Glutamatergic neuron (in vitro differentiated cells): ENCODE results near the gene RGS4. TPM values are rescaled to one million over a fixed set of nuclear protein-coding genes. Genes with fewer than 3 reads are reported as not detected.
A peak's percentile ranks its signal among the peaks of the same experiment; 100 is the strongest.

Source experiments
- DNase-seq: peaks from one replicate; pipeline ENCODE4 v3.0.0; 2022
- H3K27ac Mint-ChIP-seq: one replicate; pipeline ENCODE4 v1.8.0; 2020; ENCODE audit warnings: mild to moderate bottlenecking, mixed read lengths, inconsistent platforms; ENCODE audit not compliant: unreplicated experiment
- H3K27me3 Mint-ChIP-seq: one replicate; pipeline ENCODE4 v1.8.0; 2020; ENCODE audit warnings: mild to moderate bottlenecking, moderate library complexity, mixed read lengths, inconsistent platforms; ENCODE audit not compliant: unreplicated experiment
- H3K36me3 Mint-ChIP-seq: one replicate; pipeline ENCODE4 v1.8.0; 2020; ENCODE audit warnings: mild to moderate bottlenecking, mixed read lengths, inconsistent platforms; ENCODE audit not compliant: unreplicated experiment
- H3K4me1 Mint-ChIP-seq: one replicate; pipeline ENCODE4 v1.8.0; 2020; ENCODE audit warnings: mild to moderate bottlenecking, low read depth, mixed read lengths, inconsistent platforms; ENCODE audit not compliant: unreplicated experiment
- H3K4me3 Mint-ChIP-seq: one replicate; pipeline ENCODE4 v1.8.0; 2020; ENCODE audit warnings: mild to moderate bottlenecking, mixed read lengths, inconsistent platforms; ENCODE audit not compliant: unreplicated experiment
- H3K9me3 Mint-ChIP-seq: one replicate; pipeline ENCODE4 v1.8.0; 2020; ENCODE audit warnings: mild to moderate bottlenecking, moderate library complexity, mixed read lengths, inconsistent platforms; ENCODE audit not compliant: unreplicated experiment
- CTCF ChIP-seq: fragments of 200-600 bp; sonication (generic); IDR thresholded peaks from one replicate; pipeline ENCODE4 v1.5.0; 2021; ENCODE audit not compliant: partially characterized antibody, unreplicated experiment
- long read RNA-seq: library from polyadenylated mRNA; unstranded; transcript quantifications from one replicate; pipeline ENCODE4 v2.0.0, GENCODE V29; 2020; ENCODE audit not compliant: unreplicated experiment
- total RNA-seq: library from RNA; stranded (reverse); fragmentation: NEBNext Ultra II Directional; extraction: Animal tissue kit (Norgen Biotek cat#: 25700); gene quantifications from one replicate; pipeline ENCODE4 v1.2.1, GENCODE V29; 2021; ENCODE audit not compliant: unreplicated experiment

RGS4 gene
- total RNA-seq: 31.6 TPM
- long read RNA-seq, transcript RGS4-203 (5 exons, 3,200 nt): major isoform, 7 of 7 reads
- long read RNA-seq, partial matches to known transcripts: 0 of 7 reads
- long read RNA-seq, other reads (novel, unspliced or antisense): 0 of 7 reads

- H3K27ac Mint-ChIP-seq: peak within 1 kb of the TSS; percentile 56
- H3K9me3 Mint-ChIP-seq: no peaks in the 10 kb centered on the region
- no peaks in the 10 kb centered on the region for H3K27me3 Mint-ChIP-seq
- H3K4me1 Mint-ChIP-seq: peaks cover 14% of the 10 kb centered on the region
- H3K4me3 Mint-ChIP-seq: peak within 1 kb of the TSS; percentile 72
- peak; percentile 57 for TF ChIP-seq CTCF
- peak; percentile 72 for DNase-seq
- H3K36me3 Mint-ChIP-seq: no peaks in the 10 kb centered on the region
These were observed at the start of gene RGS4 for GRCh38 chr1:163069142-163069541. Gene RGS4 (plus strand): TSS chr1:163069361. CDS start chr1:163069485, 124 bp downstream.

- H3K4me3 Mint-ChIP-seq: no peak overlapping the region
- DNase-seq: no peak
- no peak for TF ChIP-seq CTCF
- H3K9me3 Mint-ChIP-seq: peaks cover 7% of the 10 kb centered on the region
- H3K27me3 Mint-ChIP-seq: peaks cover 1% of the 10 kb centered on the region
- no peak overlapping the region for H3K27ac Mint-ChIP-seq
- peaks cover 14% of the 10 kb centered on the region for H3K36me3 Mint-ChIP-seq
- H3K4me1 Mint-ChIP-seq: no peaks in the 10 kb centered on the region
These were observed 47.0 kb upstream of the RGS4 start for GRCh38 chr1:163022129-163022528.

- Mint-ChIP-seq H3K27me3 (no peaks in the 10 kb centered on the region), H3K9me3 (peaks cover 6% of the 10 kb centered on the region), H3K4me1 (peaks cover 11% of the 10 kb centered on the region), H3K27ac (no peak overlapping the region), H3K36me3 (peaks cover 2% of the 10 kb centered on the region), H3K4me3 (no peak overlapping the region)
- no peak for TF ChIP-seq CTCF
- no peak for DNase-seq
These were observed 41.6 kb upstream of the RGS4 start for GRCh38 chr1:163027610-163028009.

GRCh38 chr1:163029901-163030300 is 39.3 kb upstream of the RGS4 start:
- no peaks in the 10 kb centered on the region for H3K36me3 Mint-ChIP-seq
- no peak overlapping the region for H3K4me3 Mint-ChIP-seq
- H3K4me1 Mint-ChIP-seq: peaks cover 11% of the 10 kb centered on the region
- DNase-seq: no peak
- peaks cover 3% of the 10 kb centered on the region for H3K9me3 Mint-ChIP-seq
- no peak for TF ChIP-seq CTCF
- H3K27me3 Mint-ChIP-seq: no peaks in the 10 kb centered on the region
- no peak overlapping the region for H3K27ac Mint-ChIP-seq

GRCh38 chr1:163035446-163036249 is 33.5 kb upstream of the RGS4 start:
- Mint-ChIP-seq H3K27me3 (no peaks in the 10 kb centered on the region), H3K27ac (peak overlapping the region; percentile 90), H3K36me3 (no peaks in the 10 kb centered on the region), H3K4me1 (peaks cover 1% of the 10 kb centered on the region), H3K4me3 (no peak overlapping the region), H3K9me3 (peaks cover 3% of the 10 kb centered on the region)
- TF ChIP-seq CTCF: no peak
- peak; percentile 21 for DNase-seq
